ENCODE data around the gene MED1.
A peak's percentile ranks its signal among the peaks of the same experiment; 100 is the strongest.

Gene MED1

GRCh38 chr17:39410279-39410678 lies 40.8 kb downstream of the MED1 start:
- no peaks in the 10 kb centered on the region for H3K9me3 ChIP-seq (ENCODE audit: low read length)
- H3K36me3 ChIP-seq (ENCODE audit: insufficient read depth, low read length) = peaks cover 49% of the 10 kb centered on the region
- no peaks in the 10 kb centered on the region for H3K27me3 ChIP-seq (ENCODE audit: control insufficient read depth in 1 of 2, insufficient read depth in 2 of 2, low read length in 2 of 2)
- H3K4me3 ChIP-seq (ENCODE audit: low read depth in 1 of 2, low read length in 2 of 2) = no peak overlapping the region
- H3K9ac ChIP-seq (ENCODE audit: low read length) = no peak overlapping the region
- no peaks in the 10 kb centered on the region for H3K4me1 ChIP-seq (ENCODE audit: insufficient read depth, low read length)
- no peak overlapping the region for H3K27ac ChIP-seq (ENCODE audit: low read depth, low read length)

GRCh38 chr17:39408360-39408759 lies 42.7 kb downstream of the MED1 start:
- no peak overlapping the region for H3K27ac ChIP-seq (ENCODE audit: low read depth, low read length)

GRCh38 chr17:39406951-39407350 lies 44.1 kb downstream of the MED1 start:
- Histone ChIP-seq H3K9me3 (ENCODE audit: low read length) (no peaks in the 10 kb centered on the region), H3K4me1 (ENCODE audit: insufficient read depth, low read length) (peaks cover 5% of the 10 kb centered on the region), H3K4me3 (ENCODE audit: low read depth in 1 of 2, low read length in 2 of 2) (no peak overlapping the region), H3K27me3 (ENCODE audit: control insufficient read depth in 1 of 2, insufficient read depth in 2 of 2, low read length in 2 of 2) (no peaks in the 10 kb centered on the region), H3K9ac (ENCODE audit: low read length) (no peak overlapping the region), H3K27ac (ENCODE audit: low read depth, low read length) (no peak overlapping the region), H3K36me3 (ENCODE audit: insufficient read depth, low read length) (peaks cover 40% of the 10 kb centered on the region)

More at GRCh38 chr17:39408360-39408759, 42.7 kb downstream of the MED1 start:
- Histone ChIP-seq H3K9ac (ENCODE audit: low read length) (no peak overlapping the region), H3K9me3 (ENCODE audit: low read length) (no peaks in the 10 kb centered on the region), H3K4me3 (ENCODE audit: low read depth in 1 of 2, low read length in 2 of 2) (no peak overlapping the region), H3K36me3 (ENCODE audit: insufficient read depth, low read length) (peaks cover 42% of the 10 kb centered on the region), H3K4me1 (ENCODE audit: insufficient read depth, low read length) (no peaks in the 10 kb centered on the region), H3K27me3 (ENCODE audit: control insufficient read depth in 1 of 2, insufficient read depth in 2 of 2, low read length in 2 of 2) (no peaks in the 10 kb centered on the region)

- H3K9ac ChIP-seq (ENCODE audit: low read length) = no peak overlapping the region
- H3K9me3 ChIP-seq (ENCODE audit: low read length) = no peaks in the 10 kb centered on the region
- no peak overlapping the region for H3K4me3 ChIP-seq (ENCODE audit: low read depth in 1 of 2, low read length in 2 of 2)
- no peak overlapping the region for H3K27ac ChIP-seq (ENCODE audit: low read depth, low read length)
- H3K4me1 ChIP-seq (ENCODE audit: insufficient read depth, low read length) = peaks cover 6% of the 10 kb centered on the region
- H3K27me3 ChIP-seq (ENCODE audit: control insufficient read depth in 1 of 2, insufficient read depth in 2 of 2, low read length in 2 of 2) = no peaks in the 10 kb centered on the region
- peaks cover 35% of the 10 kb centered on the region for H3K36me3 ChIP-seq (ENCODE audit: insufficient read depth, low read length)
Measured at GRCh38 chr17:39405436-39405835, 45.6 kb downstream of the MED1 start.

GRCh38 chr17:39404542-39405378 lies 46.3 kb downstream of the MED1 start:
- Histone ChIP-seq H3K9ac (ENCODE audit: low read length) (no peak overlapping the region), H3K27ac (ENCODE audit: low read depth, low read length) (no peak overlapping the region), H3K4me3 (ENCODE audit: low read depth in 1 of 2, low read length in 2 of 2) (no peak overlapping the region), H3K36me3 (ENCODE audit: insufficient read depth, low read length) (peaks cover 28% of the 10 kb centered on the region), H3K27me3 (ENCODE audit: control insufficient read depth in 1 of 2, insufficient read depth in 2 of 2, low read length in 2 of 2) (no peaks in the 10 kb centered on the region), H3K4me1 (ENCODE audit: insufficient read depth, low read length) (peaks cover 12% of the 10 kb centered on the region), H3K9me3 (ENCODE audit: low read length) (no peaks in the 10 kb centered on the region)

- no peak overlapping the region for H3K9ac ChIP-seq (ENCODE audit: low read length)
- H3K9me3 ChIP-seq (ENCODE audit: low read length) = no peaks in the 10 kb centered on the region
- no peak overlapping the region for H3K27ac ChIP-seq (ENCODE audit: low read depth, low read length)
- no peak overlapping the region for H3K4me3 ChIP-seq (ENCODE audit: low read depth in 1 of 2, low read length in 2 of 2)
- no peaks in the 10 kb centered on the region for H3K27me3 ChIP-seq (ENCODE audit: control insufficient read depth in 1 of 2, insufficient read depth in 2 of 2, low read length in 2 of 2)
- peaks cover 21% of the 10 kb centered on the region for H3K4me1 ChIP-seq (ENCODE audit: insufficient read depth, low read length)
- H3K36me3 ChIP-seq (ENCODE audit: insufficient read depth, low read length) = peaks cover 11% of the 10 kb centered on the region
Measured at GRCh38 chr17:39402890-39403605, 48.0 kb downstream of the MED1 start.

GRCh38 chr17:39402244-39402889 lies 48.7 kb downstream of the MED1 start:
- no peak overlapping the region for H3K9ac ChIP-seq (ENCODE audit: low read length)
- peak overlapping the region; percentile 83 to 94 for H3K4me3 ChIP-seq (ENCODE audit: low read depth in 1 of 2, low read length in 2 of 2)
- no peaks in the 10 kb centered on the region for H3K9me3 ChIP-seq (ENCODE audit: low read length)
- no peaks in the 10 kb centered on the region for H3K27me3 ChIP-seq (ENCODE audit: control insufficient read depth in 1 of 2, insufficient read depth in 2 of 2, low read length in 2 of 2)
- peak overlapping the region; percentile 84 for H3K27ac ChIP-seq (ENCODE audit: low read depth, low read length)
- H3K36me3 ChIP-seq (ENCODE audit: insufficient read depth, low read length) = peaks cover 4% of the 10 kb centered on the region
- peaks cover 21% of the 10 kb centered on the region for H3K4me1 ChIP-seq (ENCODE audit: insufficient read depth, low read length)

- peaks cover 21% of the 10 kb centered on the region for H3K4me1 ChIP-seq (ENCODE audit: insufficient read depth, low read length)
- peak within 1 kb of the TSS; percentile 83 to 94 for H3K4me3 ChIP-seq (ENCODE audit: low read depth in 1 of 2, low read length in 2 of 2)
- H3K9me3 ChIP-seq (ENCODE audit: low read length) = no peaks in the 10 kb centered on the region
- peak within 1 kb of the TSS; percentile 84 for H3K27ac ChIP-seq (ENCODE audit: low read depth, low read length)
- H3K27me3 ChIP-seq (ENCODE audit: control insufficient read depth in 1 of 2, insufficient read depth in 2 of 2, low read length in 2 of 2) = no peaks in the 10 kb centered on the region
- H3K9ac ChIP-seq (ENCODE audit: low read length) = peak within 1 kb of the TSS; percentile 71
- H3K36me3 ChIP-seq (ENCODE audit: insufficient read depth, low read length) = peaks cover 3% of the 10 kb centered on the region
Measured at GRCh38 chr17:39401412-39402243, 49.4 kb downstream of the MED1 start, which contains the start of gene FBXL20. Gene FBXL20 (minus strand): TSS chr17:39401626. CDS start chr17:39401402, 224 bp downstream.

GRCh38 chr17:39400547-39401411 lies 50.3 kb downstream of the MED1 start:
- Histone ChIP-seq H3K27me3 (ENCODE audit: control insufficient read depth in 1 of 2, insufficient read depth in 2 of 2, low read length in 2 of 2) (no peaks in the 10 kb centered on the region), H3K4me1 (ENCODE audit: insufficient read depth, low read length) (peaks cover 21% of the 10 kb centered on the region), H3K27ac (ENCODE audit: low read depth, low read length) (peak overlapping the region; percentile 84), H3K9me3 (ENCODE audit: low read length) (no peaks in the 10 kb centered on the region), H3K4me3 (ENCODE audit: low read depth in 1 of 2, low read length in 2 of 2) (peak overlapping the region; percentile 83 to 94), H3K9ac (ENCODE audit: low read length) (peak overlapping the region; percentile 71), H3K36me3 (ENCODE audit: insufficient read depth, low read length) (peaks cover 3% of the 10 kb centered on the region)

GRCh38 chr17:39399791-39400190 lies 51.3 kb downstream of the MED1 start:
- peaks cover 21% of the 10 kb centered on the region for H3K4me1 ChIP-seq (ENCODE audit: insufficient read depth, low read length)
- H3K27ac ChIP-seq (ENCODE audit: low read depth, low read length) = peak overlapping the region; percentile 34
- no peak overlapping the region for H3K9ac ChIP-seq (ENCODE audit: low read length)
- peaks cover under 1% of the 10 kb centered on the region for H3K36me3 ChIP-seq (ENCODE audit: insufficient read depth, low read length)
- no peaks in the 10 kb centered on the region for H3K27me3 ChIP-seq (ENCODE audit: control insufficient read depth in 1 of 2, insufficient read depth in 2 of 2, low read length in 2 of 2)
- peak overlapping the region in 1 of 2 donors; percentile 83 for H3K4me3 ChIP-seq (ENCODE audit: low read depth in 1 of 2, low read length in 2 of 2)
- H3K9me3 ChIP-seq (ENCODE audit: low read length) = no peaks in the 10 kb centered on the region

Data from muscle layer of colon (tissue), 2 donors.